GM21825 (cell line): ENCODE data around the gene C9orf85.
"Not testable (repeated sequence)": the region's sequence is repeated elsewhere in the genome, so short reads cannot be mapped to it uniquely, and the experiment has no call there.

Experiments used
- ATAC-seq: cut with Tn5 transposase; IDR thresholded peaks from one replicate; pipeline ENCODE4 v1.9.1; 2021; ENCODE audit warnings: mild to moderate bottlenecking, moderate library complexity; ENCODE audit not compliant: unreplicated experiment

C9orf85 gene

GRCh38 chr9:71987471-71988371 is 76.3 kb downstream of the C9orf85 start:
- ATAC-seq: no peak

- no peak for ATAC-seq
Observed at GRCh38 chr9:71990466-71990865, 79.0 kb downstream of the C9orf85 start.

- ATAC-seq: no peak
Observed at GRCh38 chr9:72005451-72005850, 94.0 kb downstream of the C9orf85 start.

DNA sequence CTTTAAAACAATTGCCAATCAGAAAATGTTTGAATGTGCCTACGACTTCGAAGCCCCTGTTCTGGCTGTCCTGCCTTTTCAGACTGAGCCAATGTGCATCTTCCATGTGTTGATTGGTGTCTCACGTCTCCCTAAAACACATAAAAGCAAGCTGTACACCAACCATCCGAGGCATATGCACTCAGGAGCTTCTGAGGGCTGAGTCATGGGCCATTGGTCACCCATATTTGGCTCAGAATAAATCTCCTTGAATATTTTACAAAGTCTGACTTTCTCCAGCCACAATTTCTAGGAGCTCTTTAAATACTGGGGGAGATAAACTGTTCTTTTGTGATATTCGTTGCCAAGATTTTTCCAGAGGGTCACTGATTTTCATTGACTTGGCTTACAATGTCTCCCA is 95.1 kb downstream of the C9orf85 start:
- ATAC-seq: no peak

- not testable (repeated sequence) for ATAC-seq
Observed at GRCh38 chr9:72007726-72008125, 96.3 kb downstream of the C9orf85 start.

DNA sequence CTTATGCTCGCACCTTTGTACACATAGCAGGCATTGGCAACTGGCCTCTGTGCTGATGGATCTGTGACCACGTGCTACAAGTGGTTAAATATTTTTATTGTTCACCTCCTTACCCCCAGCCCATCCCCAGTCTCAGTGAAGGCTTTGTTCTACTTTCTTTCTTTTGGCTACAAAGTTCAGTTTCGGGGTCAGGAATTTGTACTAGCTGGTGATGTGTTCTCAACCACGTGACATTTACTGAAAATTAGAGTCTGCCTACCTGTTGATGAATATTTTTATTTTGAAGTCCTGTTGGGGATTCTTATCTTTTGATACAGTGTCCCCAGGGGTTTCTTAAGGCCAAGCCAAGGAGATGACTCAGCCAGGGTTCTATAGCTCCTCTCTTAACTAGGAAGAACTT is 101.2 kb downstream of the C9orf85 start:
- ATAC-seq: no peak

GRCh38 chr9:72013292-72013760 is 101.9 kb downstream of the C9orf85 start:
- no peak for ATAC-seq

- ATAC-seq: no peak
Observed at GRCh38 chr9:72022841-72023240, 111.4 kb downstream of the C9orf85 start.
